H1 (cell line): Measurements from ENCODE around the gene SAMD4A. TPM values are rescaled to one million over a fixed set of nuclear protein-coding genes. Genes with fewer than 3 reads are reported as not detected.
A peak's percentile ranks its signal among the peaks of the same experiment; 100 is the strongest.

Experiments used
- CTCF ChIA-PET: fragments of 300-600 bp; sonication (Branson Sonifier 250); formaldehyde crosslinking; loops from one replicate; lab custom pipeline; 2021; ENCODE audit not compliant: partially characterized antibody; lab: Charles Lee
- POLR2A ChIA-PET: fragments of 300-600 bp; sonication (Branson Sonifier 250); formaldehyde crosslinking; loops from one replicate; lab custom pipeline; 2021; ENCODE audit warnings: inconsistent platforms; ENCODE audit not compliant: partially characterized antibody; lab: Charles Lee
- DNase-seq, 2 experiments: peaks; one replicate each; pipeline versions ENCODE4 v3.0.0 to v3.0.0-alpha.2; 2010 to 2022; ENCODE audit warnings: low spot score in 2 of 2, low read depth in 1 of 2, mixed read lengths in 1 of 2
- FAIRE-seq: peaks from 2 replicates; lab custom pipeline; 2011; peaks lifted over from hg19 to GRCh38; lab: Jason Lieb, UNC
- H2AFZ ChIP-seq: 2 replicates; pipeline ENCODE4 v1.8.1; 2012; ENCODE audit warnings: low read length, inconsistent platforms
- H2AK5ac ChIP-seq: 2 replicates; pipeline ENCODE4 v1.6.1; 2013; ENCODE audit warnings: low read depth, low read length
- H2BK120ac ChIP-seq: replicated peaks from 2 replicates; pipeline ENCODE3; 2013; ENCODE audit warnings: low read depth, low read length, inconsistent platforms
- H2BK12ac ChIP-seq: 2 replicates; pipeline ENCODE4 v1.6.1; 2013; ENCODE audit warnings: low read depth, low read length
- H2BK15ac ChIP-seq: 2 replicates; pipeline ENCODE4 v1.6.1; 2013; ENCODE audit warnings: low read length
- H2BK20ac ChIP-seq: 2 replicates; pipeline ENCODE4 v1.6.1; 2013; ENCODE audit warnings: low read length
- H2BK5ac ChIP-seq: 2 replicates; pipeline ENCODE4 v1.6.1; 2013; ENCODE audit warnings: low read depth, low read length
- H3K14ac ChIP-seq: 2 replicates; pipeline ENCODE4 v1.6.1; 2013; ENCODE audit warnings: inconsistent platforms; ENCODE audit not compliant: insufficient read length
- H3K18ac ChIP-seq: 2 replicates; pipeline ENCODE4 v1.6.1; 2013; ENCODE audit warnings: low read length; ENCODE audit errors: extremely low read depth
- H3K23ac ChIP-seq: 2 replicates; pipeline ENCODE4 v1.6.1; 2013; ENCODE audit warnings: inconsistent platforms; ENCODE audit not compliant: insufficient read length
- H3K23me2 ChIP-seq: 2 replicates; pipeline ENCODE4 v1.6.1; 2013; ENCODE audit warnings: low read depth, low read length
- H3K27ac ChIP-seq: 2 replicates; pipeline ENCODE4 v1.6.1; 2011; ENCODE audit warnings: low read depth, low read length, inconsistent platforms
- H3K27me3 ChIP-seq, 4 experiments: replicated peaks in 1 of 4; 1 replicate in 1 of 4; 2 replicates in 3 of 4; pipeline versions ENCODE4 v1.6.1 to v1.8.1; 2011 to 2013; ENCODE audit warnings: low read length in 3 of 4, mild to moderate bottlenecking in 3 of 4, inconsistent platforms in 2 of 4, mixed read lengths in 2 of 4, moderate library complexity in 1 of 4; ENCODE audit not compliant: control insufficient read depth in 3 of 4, insufficient read depth in 3 of 4; ENCODE audit errors: extremely low read depth in 1 of 4
- H3K36me3 ChIP-seq, 4 experiments: 2 replicates each; pipeline versions ENCODE4 v1.6.1 to v1.8.1; 2011 to 2013; ENCODE audit warnings: mild to moderate bottlenecking in 4 of 4, low read length in 3 of 4, moderate library complexity in 2 of 4, control low read depth in 1 of 4, inconsistent platforms in 1 of 4; ENCODE audit not compliant: insufficient read depth in 4 of 4, control insufficient read depth in 2 of 4
- H3K4ac ChIP-seq: replicated peaks from 2 replicates; pipeline ENCODE3; 2013; ENCODE audit warnings: low read length, low read depth, mixed read lengths, inconsistent platforms; ENCODE audit not compliant: insufficient read length
- H3K4me1 ChIP-seq, 4 experiments: replicated peaks in 1 of 4; 1 replicate in 1 of 4; 2 replicates in 3 of 4; pipeline versions ENCODE4 v1.6.1 to v1.8.1; 2011 to 2013; ENCODE audit warnings: low read length in 3 of 4, inconsistent platforms in 2 of 4, mixed read lengths in 1 of 4; ENCODE audit not compliant: insufficient read depth in 4 of 4, control insufficient read depth in 3 of 4
- H3K4me2 ChIP-seq, 2 experiments: 2 replicates each; pipeline versions ENCODE4 v1.6.1 to v1.8.1; 2011 to 2013; ENCODE audit warnings: low read depth in 2 of 2, low read length in 2 of 2, control low read depth in 1 of 2, inconsistent platforms in 1 of 2, mild to moderate bottlenecking in 1 of 2; ENCODE audit not compliant: insufficient read depth in 1 of 2
- H3K4me3 ChIP-seq, 4 experiments: fragments of 200-600, 300-600 bp in 1 of 4; sonication (generic), shearing (Covaris generic), sonication (Bioruptor Twin) in 1 of 4; 2 replicates each; pipeline versions ENCODE4 v1.5.1 to v1.8.1; 2011 to 2016; ENCODE audit warnings: low read length in 4 of 4, low read depth in 3 of 4, control low read depth in 2 of 4, inconsistent platforms in 2 of 4, mild to moderate bottlenecking in 2 of 4, mixed read lengths in 1 of 4, moderate library complexity in 1 of 4; ENCODE audit not compliant: insufficient read depth in 2 of 4; ENCODE audit errors: extremely low read depth in 1 of 4
- H3K56ac ChIP-seq: replicated peaks from 2 replicates; pipeline ENCODE3; 2013; ENCODE audit warnings: low read depth, mild to moderate bottlenecking, mixed read lengths, low read length, inconsistent platforms; ENCODE audit not compliant: insufficient read length
- H3K79me1 ChIP-seq: 2 replicates; pipeline ENCODE4 v1.6.1; 2013; ENCODE audit warnings: low read depth, low read length, control low read depth
- H3K79me2 ChIP-seq, 2 experiments: 2 replicates each; pipeline versions ENCODE4 v1.6.1 to v1.8.1; 2012 to 2013; ENCODE audit warnings: low read length in 2 of 2, mild to moderate bottlenecking in 2 of 2, inconsistent platforms in 1 of 2; ENCODE audit not compliant: insufficient read depth in 2 of 2, control insufficient read depth in 1 of 2
- H3K9ac ChIP-seq, 4 experiments: replicated peaks in 1 of 4; 1 replicate in 1 of 4; 2 replicates in 3 of 4; pipeline versions ENCODE4 v1.6.1 to v1.8.1; 2011 to 2013; ENCODE audit warnings: low read depth in 3 of 4, low read length in 3 of 4, control low read depth in 2 of 4, mild to moderate bottlenecking in 2 of 4, moderate library complexity in 2 of 4, inconsistent platforms in 1 of 4; ENCODE audit errors: extremely low read depth in 1 of 4
- H3K9me3 ChIP-seq, 2 experiments: 2 replicates each; pipeline versions ENCODE4 v1.6.1 to v1.8.1; 2012 to 2013; ENCODE audit warnings: mild to moderate bottlenecking in 2 of 2, moderate library complexity in 2 of 2, control low read depth in 1 of 2, inconsistent platforms in 1 of 2, low read depth in 1 of 2, low read length in 1 of 2, mixed read lengths in 1 of 2; ENCODE audit not compliant: insufficient read depth in 2 of 2
- H4K20me1 ChIP-seq, 2 experiments: replicated peaks in 1 of 2; 2 replicates each; pipeline versions ENCODE3 to v1.8.1; 2011 to 2013; ENCODE audit warnings: inconsistent platforms in 2 of 2, low read length in 2 of 2, mild to moderate bottlenecking in 1 of 2; ENCODE audit not compliant: insufficient read depth in 2 of 2, control insufficient read depth in 1 of 2
- H4K5ac ChIP-seq: 2 replicates; pipeline ENCODE4 v1.6.1; 2013; ENCODE audit warnings: low read length, low read depth, mixed read lengths, inconsistent platforms; ENCODE audit not compliant: insufficient read length
- H4K8ac ChIP-seq: 2 replicates; pipeline ENCODE4 v1.8.0; 2013; ENCODE audit warnings: mild to moderate bottlenecking, moderate library complexity, low read length, inconsistent platforms; ENCODE audit not compliant: insufficient read depth; ENCODE audit errors: extremely low read depth
- H4K91ac ChIP-seq: replicated peaks from 2 replicates; pipeline ENCODE3; 2013; ENCODE audit warnings: low read length, mixed read lengths, inconsistent platforms; ENCODE audit not compliant: insufficient read length
- BRCA1 ChIP-seq: IDR thresholded peaks from 2 replicates; pipeline ENCODE4 v1.6.1; 2012; ENCODE audit warnings: low read depth, low read length, improper control_type of control experiment
- POU5F1 ChIP-seq: IDR thresholded peaks from 2 replicates; pipeline ENCODE4 v1.6.1; 2011; ENCODE audit warnings: low read depth, mild to moderate bottlenecking, low read length, moderate library complexity
- RAD21 ChIP-seq, 2 experiments: IDR thresholded peaks in 1 of 2; conservative IDR thresholded peaks in 1 of 2; 2 replicates each; pipeline ENCODE4 v1.6.1; 2011; ENCODE audit warnings: low read depth in 2 of 2, low read length in 2 of 2, improper control_type of control experiment in 1 of 2, inconsistent platforms in 1 of 2, mild to moderate bottlenecking in 1 of 2, moderate library complexity in 1 of 2
- WGBS, 2 experiments: shearing (Covaris generic) in 1 of 2; methylation state at CpG; one replicate each; pipeline versions ENCODE4 v1.1.6 to v1.1.7; 2013 to 2015; ENCODE audit warnings: low lambda C conversion rate in 2 of 2, mixed read lengths in 2 of 2, inconsistent platforms in 1 of 2, low coverage in 1 of 2, missing lambda C conversion rate in 1 of 2; ENCODE audit not compliant: insufficient replicate concordance in 2 of 2, insufficient coverage in 1 of 2, insufficient read length in 1 of 2; ENCODE audit errors: extremely low coverage in 1 of 2, missing lambda C conversion rate in 1 of 2; 5-methylcytosine and 5-hydroxymethylcytosine counted together
- polyA plus RNA-seq, 7 experiments: library from polyadenylated mRNA; depleted of rRNA in 3 of 7; stranded (reverse) in 5 of 7; unstranded in 2 of 7; fragments of >200 nt in 5 of 7; fragments of 200-250 nt in 2 of 7; gene quantifications; 1 replicate in 5 of 7; 2 replicates in 1 of 7; 4 replicates in 1 of 7; pipeline versions ENCODE4 v1.2.1 to v1.2.3, GENCODE V29; 2011 to 2013; ENCODE audit warnings: missing spikeins in 2 of 7, mixed read lengths in 2 of 7
- total RNA-seq: library from RNA; stranded (reverse); fragmentation: NEBNext Ultra II Directional; extraction: Animal tissue kit (Norgen Biotek cat#: 25700); gene quantifications from 2 replicates; pipeline ENCODE4 v1.2.1, GENCODE V29; 2021
- TF ChIP-seq, protein P1 (sequence below), 3 experiments: IDR thresholded peaks; 1 replicate in 2 of 3; 2 replicates in 1 of 3; pipeline versions ENCODE4 v1.5.1 to v1.6.1; 2011; ENCODE audit warnings: low read length in 3 of 3, mild to moderate bottlenecking in 3 of 3, inconsistent platforms in 2 of 3, low read depth in 1 of 3, moderate library complexity in 1 of 3; ENCODE audit not compliant: insufficient read depth in 1 of 3; ENCODE audit errors: control extremely low read depth in 1 of 3

SAMD4A gene
- total and polyA plus RNA-seq, 2 of the 8 experiments (the other 6 are each of a cell fraction or from before 2014, with no cell fraction given), result 2.4 to 12.3 TPM

DNA sequence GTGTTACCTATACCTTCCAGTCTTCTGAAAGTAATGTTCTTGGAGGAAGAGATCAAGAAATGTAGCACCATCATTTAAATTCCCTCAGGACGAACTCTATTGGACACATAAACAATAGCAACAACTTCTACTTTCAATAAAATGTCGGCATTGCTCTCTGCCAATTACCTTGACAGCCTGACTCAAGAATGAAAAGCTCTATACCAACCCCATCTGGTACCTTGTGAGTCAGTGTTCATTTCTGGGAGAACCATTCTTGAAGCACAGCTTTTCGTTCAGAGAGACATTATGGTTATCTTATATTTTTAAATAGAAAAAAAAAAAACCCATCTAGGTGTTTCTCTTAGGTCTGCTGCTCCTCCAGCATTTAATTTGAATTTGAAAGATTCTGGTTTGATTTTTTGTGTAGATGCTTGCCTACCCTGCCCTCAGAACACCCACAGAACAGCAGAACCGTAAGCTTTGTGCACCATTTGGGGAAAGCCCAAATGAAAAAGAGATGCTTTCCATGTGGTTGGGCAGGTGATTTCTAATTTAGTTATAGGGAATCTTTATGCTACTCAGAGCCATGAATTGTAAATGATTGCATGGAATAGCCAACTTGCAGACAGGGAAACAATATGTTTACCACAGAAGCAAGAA, 156.0 kb downstream of the SAMD4A start:
- Histone ChIP-seq H4K5ac (no peak overlapping the region), H2BK120ac (no peak overlapping the region), H2AFZ (no peak overlapping the region), H3K27me3 (peaks cover 0 to 1% (median 0%) of the 10 kb centered on the region in 4 experiments; a peak in 1 of 7 replicates), H4K91ac (no peak overlapping the region), H3K4me3 (no peak overlapping the region), H3K79me1 (no peaks in the 10 kb centered on the region; the same call in 1 of the 2 replicates), H3K23me2 (no peaks in the 10 kb centered on the region), H4K8ac (no peak overlapping the region), H3K4ac (no peak overlapping the region), H3K4me1 (peaks cover 0 to 5% (median 3%) of the 10 kb centered on the region in 4 experiments; a peak in 2 of 7 replicates), H3K18ac (no peak overlapping the region), H2BK20ac (no peak overlapping the region), H3K79me2 (no peaks in the 10 kb centered on the region), H3K9ac (no peak overlapping the region), H2BK5ac (no peak overlapping the region), H2BK15ac (no peak overlapping the region), H3K23ac (no peak overlapping the region), H2AK5ac (no peak overlapping the region), H3K56ac (no peak overlapping the region), H3K9me3 (no peaks in the 10 kb centered on the region), H3K27ac (no peak overlapping the region), H2BK12ac (no peak overlapping the region), H3K36me3 (no peaks in the 10 kb centered on the region), H3K14ac (no peak overlapping the region), H3K4me2 (no peak overlapping the region), H4K20me1 (no peaks in the 10 kb centered on the region)
- FAIRE-seq (no peak), DNase-seq (no peak)
- no peak for TF ChIP-seq BRCA1
- no peak for TF ChIP-seq POU5F1
- TF ChIP-seq, protein P1, sequence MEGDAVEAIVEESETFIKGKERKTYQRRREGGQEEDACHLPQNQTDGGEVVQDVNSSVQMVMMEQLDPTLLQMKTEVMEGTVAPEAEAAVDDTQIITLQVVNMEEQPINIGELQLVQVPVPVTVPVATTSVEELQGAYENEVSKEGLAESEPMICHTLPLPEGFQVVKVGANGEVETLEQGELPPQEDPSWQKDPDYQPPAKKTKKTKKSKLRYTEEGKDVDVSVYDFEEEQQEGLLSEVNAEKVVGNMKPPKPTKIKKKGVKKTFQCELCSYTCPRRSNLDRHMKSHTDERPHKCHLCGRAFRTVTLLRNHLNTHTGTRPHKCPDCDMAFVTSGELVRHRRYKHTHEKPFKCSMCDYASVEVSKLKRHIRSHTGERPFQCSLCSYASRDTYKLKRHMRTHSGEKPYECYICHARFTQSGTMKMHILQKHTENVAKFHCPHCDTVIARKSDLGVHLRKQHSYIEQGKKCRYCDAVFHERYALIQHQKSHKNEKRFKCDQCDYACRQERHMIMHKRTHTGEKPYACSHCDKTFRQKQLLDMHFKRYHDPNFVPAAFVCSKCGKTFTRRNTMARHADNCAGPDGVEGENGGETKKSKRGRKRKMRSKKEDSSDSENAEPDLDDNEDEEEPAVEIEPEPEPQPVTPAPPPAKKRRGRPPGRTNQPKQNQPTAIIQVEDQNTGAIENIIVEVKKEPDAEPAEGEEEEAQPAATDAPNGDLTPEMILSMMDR (IDR thresholded peaks at IDR 0.05; ENCODE audit: control extremely low read depth in 1 of 3, insufficient read depth in 1 of 3, low read depth in 1 of 3, low read length in 3 of 3), result peak in 2 of 3 experiments; percentile 49 to 50; a peak in 3 of 4 replicates
- TF ChIP-seq RAD21 (IDR thresholded peaks at IDR 0.05 in 1 of 2, conservative IDR thresholded peaks at IDR 0.05 in 1 of 2; ENCODE audit: low read depth in 2 of 2, low read length in 2 of 2), result peak; percentile 62 to 65
- WGBS, 2 experiments, result 73% methylated on average over 4 of the region's 4 CpGs; no CpG with 5 or more reads in 1 of the 2 experiments
- POLR2A ChIA-PET, result interaction anchor here (0.7 to 1.1 kb wide), 3 partner anchors 11 to 266 kb away, joined by 3 read pairs; no protein-coding TSS in a partner anchor
- CTCF ChIA-PET, result interaction anchor here (0.6 to 6.3 kb wide), 24 partner anchors 9 to 196 kb away, joined by 3 to 51 read pairs (median 6); partner anchors contain the start of gene SAMD4A
